ENCODE measurements around the gene SPDEF. TPM values are rescaled to one million over a fixed set of nuclear protein-coding genes. Genes with fewer than 3 reads are reported as not detected.

SPDEF gene
- total and polyA plus RNA-seq, 12 donors = 0.06 to 0.14 (median 0.14) TPM; not detected in 8

DNA sequence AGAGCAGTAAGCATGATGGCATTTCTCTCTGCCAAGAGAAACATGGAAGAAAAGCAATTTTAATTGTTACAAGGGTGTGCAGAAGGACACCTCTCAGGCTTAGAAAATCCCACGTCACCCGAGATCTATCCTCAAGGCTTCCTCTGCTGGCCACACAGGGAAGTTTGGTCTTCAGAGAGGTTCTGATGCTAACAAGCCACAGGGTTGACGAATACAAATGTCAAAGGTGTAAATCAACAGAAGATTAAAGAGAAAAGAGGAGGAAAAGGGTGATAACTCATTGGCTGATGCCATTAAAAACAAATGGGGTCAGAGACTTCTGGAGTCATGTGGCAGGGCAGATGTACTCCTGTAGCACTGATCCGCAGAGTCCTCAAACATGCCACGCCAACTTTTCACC, 33.6 kb upstream of the SPDEF start:
- 79 to 86% (median 83%) methylated on average over 5 of the region's 5 CpGs for WGBS, 4 donors
- no peak for TF ChIP-seq POLR2A (IDR thresholded peaks at IDR 0.05)
- TF ChIP-seq, protein P1, sequence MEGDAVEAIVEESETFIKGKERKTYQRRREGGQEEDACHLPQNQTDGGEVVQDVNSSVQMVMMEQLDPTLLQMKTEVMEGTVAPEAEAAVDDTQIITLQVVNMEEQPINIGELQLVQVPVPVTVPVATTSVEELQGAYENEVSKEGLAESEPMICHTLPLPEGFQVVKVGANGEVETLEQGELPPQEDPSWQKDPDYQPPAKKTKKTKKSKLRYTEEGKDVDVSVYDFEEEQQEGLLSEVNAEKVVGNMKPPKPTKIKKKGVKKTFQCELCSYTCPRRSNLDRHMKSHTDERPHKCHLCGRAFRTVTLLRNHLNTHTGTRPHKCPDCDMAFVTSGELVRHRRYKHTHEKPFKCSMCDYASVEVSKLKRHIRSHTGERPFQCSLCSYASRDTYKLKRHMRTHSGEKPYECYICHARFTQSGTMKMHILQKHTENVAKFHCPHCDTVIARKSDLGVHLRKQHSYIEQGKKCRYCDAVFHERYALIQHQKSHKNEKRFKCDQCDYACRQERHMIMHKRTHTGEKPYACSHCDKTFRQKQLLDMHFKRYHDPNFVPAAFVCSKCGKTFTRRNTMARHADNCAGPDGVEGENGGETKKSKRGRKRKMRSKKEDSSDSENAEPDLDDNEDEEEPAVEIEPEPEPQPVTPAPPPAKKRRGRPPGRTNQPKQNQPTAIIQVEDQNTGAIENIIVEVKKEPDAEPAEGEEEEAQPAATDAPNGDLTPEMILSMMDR (IDR thresholded peaks at IDR 0.05) = no peak
- no peak overlapping the region for H3K4me3 ChIP-seq

DNA sequence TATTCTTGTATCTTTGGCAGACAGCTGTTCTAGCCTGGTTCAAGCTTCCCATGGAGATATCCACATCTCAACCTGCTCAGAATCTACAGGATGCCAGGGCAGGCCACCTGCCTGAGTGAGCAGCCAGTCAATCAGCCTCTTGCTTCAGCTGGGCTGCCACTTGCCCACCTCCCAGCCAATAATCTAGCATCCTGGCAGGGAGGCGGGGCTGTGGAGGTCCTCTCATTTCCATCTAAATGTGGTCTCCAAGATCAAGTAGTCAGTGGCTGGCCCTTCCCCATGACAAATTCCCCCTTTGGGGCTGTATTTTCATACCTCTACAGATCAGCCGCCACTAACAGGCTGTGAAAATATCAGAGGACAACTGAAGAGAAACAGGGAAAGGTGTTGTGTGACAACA, 33.0 kb upstream of the SPDEF start:
- intact Hi-C loops (cut with DNase I) = no loop called here
- 67 to 97% (median 91%) methylated on average over 1 to 2 of the region's 2 CpGs for WGBS, 4 donors
- TF ChIP-seq, protein P1 (IDR thresholded peaks at IDR 0.05) = no peak
- no peak for TF ChIP-seq POLR2A (IDR thresholded peaks at IDR 0.05)

More for the DNA sequence above, 33.6 kb upstream of the SPDEF start:
- Histone ChIP-seq H3K27me3 (no peaks in the 10 kb centered on the region), H3K36me3 (replicated peaks in 1 of 2) (peaks cover 0 to 10% of the 10 kb centered on the region in 2 donors), H3K4me1 (replicated peaks in 1 of 2) (no peaks in the 10 kb centered on the region), H3K27ac (no peak overlapping the region), H3K9me3 (replicated peaks in 1 of 3) (no peaks in the 10 kb centered on the region)
- intact Hi-C loops (cut with DNase I) = loop anchor here (10.0 kb wide), 1 partner anchor 125 kb away; the partner anchor contains the start of gene PACSIN1 (in 2 of the 2)
- no peak for DNase-seq

DNA sequence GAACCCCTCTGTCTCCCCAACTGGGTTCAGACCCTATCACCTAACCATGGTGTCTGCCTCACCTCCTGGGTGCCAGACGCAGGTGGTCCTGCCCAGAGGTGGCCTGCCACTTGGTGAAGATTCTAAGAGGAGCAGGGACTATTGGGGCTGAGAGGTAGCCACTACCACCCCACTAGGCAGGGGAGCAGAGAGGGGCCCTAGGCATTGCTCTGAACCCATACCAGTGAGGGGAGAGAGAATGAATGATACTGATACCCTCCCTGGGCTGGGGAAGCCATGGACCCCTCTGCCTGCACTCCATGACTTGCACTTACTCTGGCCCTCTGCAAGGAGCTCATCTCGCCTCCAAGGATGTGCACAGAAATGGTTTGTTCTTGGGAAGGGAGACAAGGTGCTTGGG, 31.7 kb upstream of the SPDEF start:
- Histone ChIP-seq H3K9me3 (replicated peaks in 1 of 3) (no peaks in the 10 kb centered on the region), H3K27ac (no peak overlapping the region), H3K4me1 (replicated peaks in 1 of 2) (no peaks in the 10 kb centered on the region), H3K36me3 (replicated peaks in 1 of 2) (peaks cover 0 to 10% of the 10 kb centered on the region in 2 donors), H3K4me3 (no peak overlapping the region), H3K27me3 (no peaks in the 10 kb centered on the region)
- 86 to 100% (median 96%) methylated on average over 1 to 2 of the region's 2 CpGs for WGBS, 4 donors
- no peak for TF ChIP-seq POLR2A (IDR thresholded peaks at IDR 0.05)
- TF ChIP-seq, protein P1 (IDR thresholded peaks at IDR 0.05) = no peak
- no peak for DNase-seq
- intact Hi-C loops (cut with DNase I) = no loop called here

More for the DNA sequence above, 33.0 kb upstream of the SPDEF start:
- DNase-seq = no peak
- Histone ChIP-seq H3K27ac (no peak overlapping the region), H3K4me1 (replicated peaks in 1 of 2) (no peaks in the 10 kb centered on the region), H3K9me3 (replicated peaks in 1 of 3) (no peaks in the 10 kb centered on the region), H3K27me3 (no peaks in the 10 kb centered on the region), H3K4me3 (no peak overlapping the region), H3K36me3 (replicated peaks in 1 of 2) (peaks cover 0 to 10% of the 10 kb centered on the region in 2 donors)

DNA sequence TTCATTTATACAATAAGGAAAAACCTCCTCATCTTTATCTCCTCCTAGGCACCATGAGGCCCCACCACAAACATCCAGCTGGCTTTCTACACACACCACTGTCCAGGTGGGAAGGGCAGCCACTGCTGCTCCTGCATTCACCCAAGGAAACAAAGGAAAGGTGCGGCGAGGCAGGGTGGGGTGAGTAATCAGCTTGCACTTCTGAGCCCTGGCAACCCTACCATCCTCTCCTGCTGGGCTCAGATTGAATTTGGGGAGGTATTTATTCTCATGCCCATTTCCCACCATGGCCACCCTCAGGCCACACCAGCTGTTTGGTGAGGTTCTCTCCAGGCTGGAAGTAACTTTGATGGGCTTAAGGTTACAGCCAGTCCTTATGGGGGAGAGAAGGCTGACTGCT, 31.2 kb upstream of the SPDEF start:
- Histone ChIP-seq H3K27ac (no peak overlapping the region), H3K36me3 (replicated peaks in 1 of 2) (peaks cover 0 to 10% of the 10 kb centered on the region in 2 donors), H3K27me3 (no peaks in the 10 kb centered on the region), H3K4me1 (replicated peaks in 1 of 2) (no peaks in the 10 kb centered on the region), H3K4me3 (no peak overlapping the region), H3K9me3 (replicated peaks in 1 of 3) (no peaks in the 10 kb centered on the region)
- intact Hi-C loops (cut with DNase I) = no loop called here
- no peak for TF ChIP-seq POLR2A (IDR thresholded peaks at IDR 0.05)
- TF ChIP-seq, protein P1 (IDR thresholded peaks at IDR 0.05) = no peak
- no peak for DNase-seq
- 81 to 99% (median 93%) methylated on average over 2 of the region's 2 CpGs for WGBS, 4 donors
